DOHH2 (cell line): Measurements from ENCODE around the gene KBTBD12.

Experiments used
- H3F3A ChIP-seq: fragments of 200-600 bp; sonication (generic), shearing (Covaris generic); 2 replicates; pipeline ENCODE4 v1.6.0; 2016; ENCODE audit warnings: antibody characterized with exemption, mild to moderate bottlenecking; ENCODE audit not compliant: control insufficient read depth, insufficient read depth
- H3K27ac ChIP-seq: fragments of 200-600 bp; sonication (generic); 2 replicates; pipeline ENCODE4 v1.5.1; 2014; ENCODE audit warnings: low read depth, mild to moderate bottlenecking, low read length, moderate library complexity
- H3K27me3 ChIP-seq: fragments of 200-600 bp; sonication (generic); 2 replicates; pipeline ENCODE4 v1.6.1; 2014; ENCODE audit warnings: mild to moderate bottlenecking, low read length, mixed read lengths; ENCODE audit not compliant: control insufficient read depth
- H3K36me3 ChIP-seq: fragments of 200-600 bp; sonication (generic); 2 replicates; pipeline ENCODE4 v1.6.1; 2014; ENCODE audit warnings: mild to moderate bottlenecking, low read length, moderate library complexity, mixed read lengths; ENCODE audit not compliant: control insufficient read depth
- H3K4me1 ChIP-seq: fragments of 200-600 bp; sonication (generic); 2 replicates; pipeline ENCODE4 v1.6.1; 2014; ENCODE audit warnings: mild to moderate bottlenecking, low read length, mixed read lengths; ENCODE audit not compliant: control insufficient read depth
- H3K4me2 ChIP-seq: fragments of 200-600 bp; sonication (generic); 2 replicates; pipeline ENCODE4 v1.6.0; 2014; ENCODE audit warnings: mild to moderate bottlenecking, low read length, moderate library complexity
- H3K4me3 ChIP-seq: fragments of 200-600 bp; sonication (generic); 2 replicates; pipeline ENCODE4 v1.5.1; 2014; ENCODE audit warnings: mild to moderate bottlenecking, low read length, mixed read lengths
- H3K79me2 ChIP-seq: fragments of 200-600 bp; sonication (generic); 2 replicates; pipeline ENCODE4 v1.6.1; 2014; ENCODE audit warnings: mild to moderate bottlenecking, low read length, mixed read lengths; ENCODE audit not compliant: control insufficient read depth
- H3K9me2 ChIP-seq: fragments of 200-600 bp; sonication (generic); replicated peaks from 2 replicates; pipeline ENCODE4 v1.6.1; 2014; ENCODE audit warnings: mild to moderate bottlenecking, low read length, mixed read lengths; ENCODE audit not compliant: control insufficient read depth
- H3K9me3 ChIP-seq: fragments of 200-600 bp; sonication (generic); 2 replicates; pipeline ENCODE4 v1.6.1; 2014; ENCODE audit warnings: antibody characterized with exemption, low read length, mixed read lengths; ENCODE audit not compliant: control insufficient read depth, insufficient read depth
- H4K20me1 ChIP-seq: fragments of 200-600 bp; sonication (generic); 2 replicates; pipeline ENCODE4 v1.6.0; 2014; ENCODE audit warnings: low read depth, mild to moderate bottlenecking, antibody characterized with exemption, low read length, moderate library complexity; ENCODE audit not compliant: control insufficient read depth, insufficient read depth
- CTCF ChIP-seq: fragments of 200-600 bp; sonication (generic); IDR thresholded peaks from one replicate; pipeline ENCODE4 v1.5.1; 2014; ENCODE audit warnings: antibody characterized with exemption, mild to moderate bottlenecking, low read depth, low read length; ENCODE audit not compliant: poor library complexity, severe bottlenecking
- EZH2phosphoT487 ChIP-seq: fragments of 200-600 bp; sonication (generic); IDR thresholded peaks from 2 replicates; pipeline ENCODE4 v1.6.1; 2017; ENCODE audit warnings: borderline replicate concordance, mild to moderate bottlenecking, antibody characterized with exemption, low read length, moderate library complexity, mixed read lengths

Gene KBTBD12

GRCh38 chr3:127887321-127887720 is 27.7 kb upstream of the KBTBD12 start:
- H3K36me3 ChIP-seq: no peaks in the 10 kb centered on the region
- no peaks in the 10 kb centered on the region for H3K27me3 ChIP-seq
- no peak overlapping the region for H3K4me3 ChIP-seq
- H3K4me2 ChIP-seq: peak overlapping the region; percentile 30; the same call in 1 of the 2 replicates
- no peaks in the 10 kb centered on the region for H3K9me2 ChIP-seq
- no peaks in the 10 kb centered on the region; the same call in 1 of the 2 replicates for H3K9me3 ChIP-seq
- H3K27ac ChIP-seq: no peak overlapping the region; the same call in 1 of the 2 replicates
- H3K4me1 ChIP-seq: peaks cover 25% of the 10 kb centered on the region
- no peaks in the 10 kb centered on the region for H3F3A ChIP-seq
- no peak for TF ChIP-seq CTCF
- TF ChIP-seq EZH2phosphoT487: no peak
- H4K20me1 ChIP-seq: no peaks in the 10 kb centered on the region
- no peaks in the 10 kb centered on the region for H3K79me2 ChIP-seq

- Histone ChIP-seq H3K9me2 (no peaks in the 10 kb centered on the region), H3K4me3 (no peak overlapping the region), H3K79me2 (no peaks in the 10 kb centered on the region), H4K20me1 (no peaks in the 10 kb centered on the region), H3K36me3 (no peaks in the 10 kb centered on the region), H3F3A (no peaks in the 10 kb centered on the region), H3K4me2 (no peak overlapping the region; the same call in 1 of the 2 replicates), H3K27ac (no peak overlapping the region), H3K4me1 (peaks cover 25% of the 10 kb centered on the region), H3K9me3 (no peaks in the 10 kb centered on the region; the same call in 1 of the 2 replicates), H3K27me3 (no peaks in the 10 kb centered on the region)
- TF ChIP-seq EZH2phosphoT487: no peak
- TF ChIP-seq CTCF: no peak
Observed at GRCh38 chr3:127888156-127888555, 26.9 kb upstream of the KBTBD12 start.

- H4K20me1 ChIP-seq: no peaks in the 10 kb centered on the region
- H3K27ac ChIP-seq: no peak overlapping the region
- H3K79me2 ChIP-seq: no peaks in the 10 kb centered on the region
- no peak overlapping the region for H3K4me2 ChIP-seq
- no peak overlapping the region for H3K4me3 ChIP-seq
- TF ChIP-seq CTCF: no peak
- TF ChIP-seq EZH2phosphoT487: no peak
- no peaks in the 10 kb centered on the region; the same call in 1 of the 2 replicates for H3K9me3 ChIP-seq
- H3K9me2 ChIP-seq: no peaks in the 10 kb centered on the region
- no peaks in the 10 kb centered on the region for H3K27me3 ChIP-seq
- H3K36me3 ChIP-seq: no peaks in the 10 kb centered on the region
- H3K4me1 ChIP-seq: peaks cover 25% of the 10 kb centered on the region
- H3F3A ChIP-seq: no peaks in the 10 kb centered on the region
Observed at GRCh38 chr3:127888564-127889107, 26.4 kb upstream of the KBTBD12 start.
